HCT116 (cell line): ENCODE measurements around the gene RANBP17.

Experiments
- ATF3 ChIP-seq: IDR thresholded peaks from 2 replicates; pipeline ENCODE4 v1.6.1; 2012
- CEBPB ChIP-seq: IDR thresholded peaks from 2 replicates; pipeline ENCODE4 v1.6.1; 2012; ENCODE audit warnings: low read depth
- CTCF ChIP-seq, 3 experiments: fragments of 200-600 bp in 1 of 3; sonication (generic) in 1 of 3; IDR thresholded peaks in 2 of 3; conservative IDR thresholded peaks in 1 of 3; 2 replicates each; pipeline ENCODE4 v1.5.1; 2012 to 2017; ENCODE audit warnings: low read depth in 2 of 3, low read length in 2 of 3, antibody characterized with exemption in 1 of 3, borderline replicate concordance in 1 of 3, control low read depth in 1 of 3, mild to moderate bottlenecking in 1 of 3, mixed read lengths in 1 of 3, mixed run types in 1 of 3, moderate library complexity in 1 of 3; ENCODE audit not compliant: insufficient read depth in 1 of 3
- EZH2 ChIP-seq: fragments of 200-600 bp; sonication (generic); IDR thresholded peaks from 2 replicates; pipeline ENCODE4 v1.6.1; 2017; ENCODE audit warnings: antibody characterized with exemption, mixed run types
- EZH2phosphoT487 ChIP-seq: fragments of 200-600 bp; IDR thresholded peaks from 2 replicates; pipeline ENCODE4 v1.6.1; 2018; ENCODE audit warnings: antibody characterized with exemption, borderline replicate concordance
- FOSL1 ChIP-seq: IDR thresholded peaks from 2 replicates; pipeline ENCODE4 v1.6.1; 2012; ENCODE audit warnings: low read depth
- POLR2A ChIP-seq: IDR thresholded peaks from 2 replicates; pipeline ENCODE4 v1.7.0; 2011; ENCODE audit warnings: borderline replicate concordance; ENCODE audit not compliant: insufficient read depth, insufficient read length; ENCODE audit errors: extremely low read depth
- POLR2AphosphoS5 ChIP-seq: IDR thresholded peaks from 2 replicates; pipeline ENCODE4 v1.6.1; 2011; ENCODE audit warnings: mild to moderate bottlenecking, low read depth, low read length, moderate library complexity
- RAD21 ChIP-seq: IDR thresholded peaks from 2 replicates; pipeline ENCODE4 v1.6.1; 2012; ENCODE audit warnings: low read depth, mild to moderate bottlenecking
- REST ChIP-seq: IDR thresholded peaks from 2 replicates; pipeline ENCODE4 v1.6.1; 2012; ENCODE audit warnings: low read depth
- SP1 ChIP-seq: IDR thresholded peaks from 2 replicates; pipeline ENCODE4 v1.6.1; 2012; ENCODE audit warnings: low read depth
- YY1 ChIP-seq: IDR thresholded peaks from 2 replicates; pipeline ENCODE4 v1.6.1; 2011; ENCODE audit warnings: low read length, low read depth, moderate library complexity, mild to moderate bottlenecking; ENCODE audit not compliant: insufficient replicate concordance; ENCODE audit errors: extremely low read depth
- ZBTB33 ChIP-seq: IDR thresholded peaks from 2 replicates; pipeline ENCODE4 v1.6.1; 2011; ENCODE audit warnings: mild to moderate bottlenecking, low read length, moderate library complexity; ENCODE audit not compliant: insufficient replicate concordance; ENCODE audit errors: extremely low read depth
- ZNF274 ChIP-seq: fragments of 200-500 bp; sonication (Bioruptor generic); IDR thresholded peaks from 2 replicates; pipeline ENCODE4 v1.6.1; 2014; ENCODE audit warnings: mild to moderate bottlenecking, low read depth, low read length, inconsistent platforms

GRCh38 chr5:171149333-171149732, 287.5 kb downstream of the RANBP17 start:
- TF ChIP-seq POLR2AphosphoS5 (no peak), CTCF (IDR thresholded peaks at IDR 0.05 in 2 of 3, conservative IDR thresholded peaks at IDR 0.05 in 1 of 3; ENCODE audit: borderline replicate concordance in 1 of 3, insufficient read depth in 1 of 3, low read depth in 2 of 3, low read length in 2 of 3) (no peak), SP1 (no peak), YY1 (no peak), EZH2phosphoT487 (no peak), RAD21 (no peak), REST (no peak), FOSL1 (no peak), POLR2A (no peak), ZBTB33 (no peak), ATF3 (no peak), CEBPB (no peak), EZH2 (no peak), ZNF274 (no peak)
